ENCODE data around the gene NINJ2.

DNA sequence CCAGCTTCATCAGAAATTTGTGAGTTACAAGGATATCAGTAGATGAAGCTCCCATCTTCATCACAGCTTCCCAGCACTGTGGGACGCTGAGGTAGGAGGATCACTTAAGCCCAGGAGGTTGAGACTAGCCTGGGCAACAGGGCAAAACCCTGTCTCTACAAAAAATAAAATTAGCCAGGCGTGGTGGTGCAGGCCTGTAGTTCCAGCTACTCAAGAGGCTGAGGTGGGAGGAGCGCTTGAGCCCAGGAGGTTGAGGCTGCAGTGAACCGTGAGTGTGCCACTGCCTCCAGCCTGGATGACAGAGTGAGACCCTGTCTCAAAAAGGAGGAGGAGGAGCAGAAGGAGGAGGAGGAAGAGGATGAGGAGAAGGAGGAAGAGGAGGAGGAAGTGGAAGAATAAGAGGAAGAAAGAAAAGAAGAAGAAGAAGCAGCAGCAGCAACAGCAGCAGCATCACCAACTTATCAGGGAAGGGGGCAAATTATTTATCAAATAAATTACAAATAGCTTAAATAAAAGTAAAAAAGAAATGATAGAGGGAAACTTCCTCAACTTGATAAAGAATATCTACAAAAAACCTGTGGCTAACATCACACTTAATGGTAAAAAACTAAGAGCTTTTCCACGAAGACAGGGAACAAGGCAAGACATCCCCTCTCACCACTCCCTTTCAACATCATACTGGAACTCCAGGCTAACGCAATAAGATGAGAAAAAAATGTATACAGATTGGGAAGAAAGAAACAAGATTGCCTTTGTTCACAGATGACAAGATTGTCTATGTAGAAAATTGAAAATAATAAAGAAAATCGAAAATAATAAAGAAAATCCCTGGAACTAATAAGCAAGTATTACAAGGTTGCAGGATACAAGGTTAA lies 69.6 kb downstream of the NINJ2 start:
- TF ChIP-seq, protein P1, sequence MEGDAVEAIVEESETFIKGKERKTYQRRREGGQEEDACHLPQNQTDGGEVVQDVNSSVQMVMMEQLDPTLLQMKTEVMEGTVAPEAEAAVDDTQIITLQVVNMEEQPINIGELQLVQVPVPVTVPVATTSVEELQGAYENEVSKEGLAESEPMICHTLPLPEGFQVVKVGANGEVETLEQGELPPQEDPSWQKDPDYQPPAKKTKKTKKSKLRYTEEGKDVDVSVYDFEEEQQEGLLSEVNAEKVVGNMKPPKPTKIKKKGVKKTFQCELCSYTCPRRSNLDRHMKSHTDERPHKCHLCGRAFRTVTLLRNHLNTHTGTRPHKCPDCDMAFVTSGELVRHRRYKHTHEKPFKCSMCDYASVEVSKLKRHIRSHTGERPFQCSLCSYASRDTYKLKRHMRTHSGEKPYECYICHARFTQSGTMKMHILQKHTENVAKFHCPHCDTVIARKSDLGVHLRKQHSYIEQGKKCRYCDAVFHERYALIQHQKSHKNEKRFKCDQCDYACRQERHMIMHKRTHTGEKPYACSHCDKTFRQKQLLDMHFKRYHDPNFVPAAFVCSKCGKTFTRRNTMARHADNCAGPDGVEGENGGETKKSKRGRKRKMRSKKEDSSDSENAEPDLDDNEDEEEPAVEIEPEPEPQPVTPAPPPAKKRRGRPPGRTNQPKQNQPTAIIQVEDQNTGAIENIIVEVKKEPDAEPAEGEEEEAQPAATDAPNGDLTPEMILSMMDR (IDR thresholded peaks at IDR 0.05), result no peak
- TF ChIP-seq POLR2A (IDR thresholded peaks at IDR 0.05), result no peak
